ENCODE data around the gene IGFBP5.
A peak's percentile ranks its signal among the peaks of the same experiment; 100 is the strongest.

Gene IGFBP5, protein sequence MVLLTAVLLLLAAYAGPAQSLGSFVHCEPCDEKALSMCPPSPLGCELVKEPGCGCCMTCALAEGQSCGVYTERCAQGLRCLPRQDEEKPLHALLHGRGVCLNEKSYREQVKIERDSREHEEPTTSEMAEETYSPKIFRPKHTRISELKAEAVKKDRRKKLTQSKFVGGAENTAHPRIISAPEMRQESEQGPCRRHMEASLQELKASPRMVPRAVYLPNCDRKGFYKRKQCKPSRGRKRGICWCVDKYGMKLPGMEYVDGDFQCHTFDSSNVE

DNA sequence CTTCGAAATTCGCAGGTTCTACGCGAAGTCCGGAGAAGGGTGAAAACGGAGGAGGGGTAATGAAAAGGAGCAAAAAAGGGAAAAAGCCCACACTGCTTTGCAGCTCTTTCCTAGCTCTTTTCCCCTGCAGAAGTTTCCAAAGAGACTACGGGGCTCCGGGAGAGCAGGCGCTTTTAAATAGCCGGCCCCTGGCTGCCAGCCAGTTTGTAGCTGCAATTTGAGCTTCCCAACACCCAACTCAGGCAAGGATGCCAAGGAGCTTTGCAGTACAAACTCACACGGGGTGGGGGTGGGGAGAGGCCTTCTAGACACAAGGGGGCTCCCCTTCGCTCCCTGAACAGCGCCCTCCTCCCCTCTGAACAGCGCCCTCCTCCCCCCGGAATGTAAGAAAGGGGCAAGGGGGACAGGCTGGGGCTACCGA, at the start of gene IGFBP5:
IGFBP5 (minus strand) TSS at position 149 of the 421 bp plus-strand sequence. CDS start 774 bp downstream, outside the sequence.
- peak; percentile 5 for DNase-seq

DNA sequence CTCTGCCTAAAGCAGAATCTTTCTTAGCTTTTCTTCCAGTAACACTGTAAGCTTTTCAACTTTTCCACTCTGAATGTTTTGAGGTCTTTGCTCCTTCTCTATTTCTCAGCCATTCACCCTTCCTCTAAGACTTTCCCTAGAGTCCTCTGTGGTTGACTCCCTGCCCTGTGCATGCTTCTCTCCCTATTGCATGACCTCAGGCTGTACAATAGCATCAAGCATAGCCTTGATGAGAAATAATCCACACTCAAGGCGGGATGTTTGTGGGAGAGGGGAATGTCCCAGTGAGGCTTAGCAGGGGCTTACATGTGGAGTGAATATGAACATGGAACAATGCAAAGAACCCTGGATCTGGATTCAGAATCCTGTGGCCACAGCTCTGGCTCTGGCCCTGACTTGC, 48.4 kb upstream of the IGFBP5 start:
- DNase-seq = no peak

DNA sequence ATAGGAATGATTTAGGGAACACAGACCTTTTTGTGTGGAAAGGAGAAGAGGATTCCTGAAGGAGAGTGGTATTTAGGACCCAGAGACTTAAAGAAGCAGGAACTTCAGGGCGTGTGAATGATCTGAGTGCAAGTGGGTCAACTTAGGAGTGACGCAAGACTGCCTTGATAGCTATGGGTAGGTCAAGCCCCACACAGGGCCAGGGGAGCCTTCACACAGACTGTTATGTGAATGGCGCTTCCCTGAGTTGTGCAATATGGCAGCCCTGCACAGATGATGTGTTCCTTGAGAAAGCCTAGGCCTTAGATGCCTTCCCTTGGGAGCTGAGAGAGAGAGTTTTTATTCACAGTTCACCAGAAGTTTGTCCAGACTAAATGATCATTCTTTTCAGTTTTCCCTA, 47.1 kb upstream of the IGFBP5 start:
- no peak for DNase-seq

DNA sequence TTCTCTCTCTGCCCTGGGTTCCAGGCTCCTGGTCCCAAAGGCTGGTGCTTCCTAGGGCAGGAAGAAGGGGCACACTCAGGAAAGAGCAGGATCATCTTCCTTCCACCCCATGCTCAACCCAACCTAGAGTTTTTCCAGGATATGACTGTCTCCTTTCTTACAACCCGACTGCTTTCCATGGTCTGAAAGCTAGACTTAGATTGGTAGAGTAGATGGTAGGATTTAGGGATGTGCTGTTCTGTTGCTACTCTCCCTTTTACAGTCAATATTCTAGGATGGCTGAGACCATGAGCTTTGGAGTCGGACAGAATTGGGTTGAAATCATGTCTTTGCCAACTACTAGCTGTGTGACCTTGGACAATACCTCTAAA, 45.9 kb upstream of the IGFBP5 start:
- DNase-seq = no peak

DNA sequence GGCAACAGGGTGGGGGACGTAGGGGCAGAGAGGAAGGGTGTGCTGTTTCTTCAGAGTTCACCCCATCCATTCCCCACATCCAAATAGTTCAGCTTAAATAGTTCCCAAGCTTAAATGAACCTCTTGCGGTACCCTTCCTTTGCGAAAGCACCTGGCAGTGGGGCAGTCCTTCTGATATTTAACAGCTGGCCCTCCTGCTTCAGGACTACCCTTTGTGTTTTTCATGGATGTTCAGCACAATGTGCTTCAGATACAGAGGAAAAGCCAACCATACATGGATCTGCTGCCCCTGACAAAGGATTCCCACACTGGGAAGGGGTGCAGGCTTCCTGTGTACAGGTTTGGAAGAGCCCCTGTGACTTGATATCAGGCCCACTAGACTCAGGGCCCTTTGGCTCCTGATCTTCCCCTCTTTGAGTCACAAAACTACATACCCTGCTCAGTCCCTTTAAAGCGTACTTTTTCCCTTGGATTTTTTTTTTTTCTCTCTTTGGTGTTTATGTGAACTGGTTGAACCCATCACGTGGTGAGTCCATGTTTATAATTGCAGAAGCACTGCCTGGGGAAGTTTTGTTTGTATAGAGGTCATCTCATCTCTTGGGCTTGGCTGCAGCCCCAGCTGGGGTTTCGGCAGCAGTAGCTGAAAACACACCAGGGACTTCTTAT, 45.3 kb upstream of the IGFBP5 start:
- no peak for DNase-seq

DNA sequence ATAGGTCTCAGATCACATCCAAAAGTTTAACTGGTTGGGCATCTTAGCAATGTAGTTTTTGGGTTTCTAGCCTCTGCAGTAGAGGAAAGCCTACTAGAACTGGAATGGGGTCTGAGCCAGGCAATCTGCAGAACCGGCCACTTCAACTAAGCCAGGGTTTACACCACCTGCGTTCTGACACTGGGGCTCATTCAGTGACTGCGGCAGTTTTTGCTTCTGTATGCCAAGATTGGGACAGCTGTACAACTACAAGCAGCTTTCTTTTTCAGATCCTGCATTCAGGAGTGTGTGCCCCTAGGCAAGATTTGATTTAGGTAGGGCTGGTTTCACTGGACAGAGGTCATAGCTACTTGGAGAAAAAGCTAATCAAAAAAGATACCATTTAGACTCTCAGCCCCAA, 43.7 kb upstream of the IGFBP5 start:
- no peak for DNase-seq

DNA sequence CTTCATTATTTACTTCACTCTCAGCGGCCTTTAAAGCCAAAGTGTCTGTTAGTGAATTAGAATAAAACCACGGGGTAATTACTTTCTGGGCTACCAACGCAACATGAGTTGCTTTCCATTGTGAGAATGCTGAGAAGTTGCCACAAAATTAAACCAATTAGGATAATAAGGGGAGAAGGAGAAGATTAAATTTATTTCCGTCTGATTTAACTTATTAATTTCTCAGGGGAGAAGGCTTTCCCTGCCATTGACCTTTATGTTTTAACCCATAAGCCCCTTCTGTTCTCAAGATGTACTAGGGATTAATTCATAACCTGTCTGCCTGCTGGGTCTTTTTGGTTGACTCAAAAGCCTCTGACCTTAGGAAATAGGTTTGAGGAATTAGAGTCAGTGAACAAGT, 42.3 kb upstream of the IGFBP5 start:
- no peak for DNase-seq

DNA sequence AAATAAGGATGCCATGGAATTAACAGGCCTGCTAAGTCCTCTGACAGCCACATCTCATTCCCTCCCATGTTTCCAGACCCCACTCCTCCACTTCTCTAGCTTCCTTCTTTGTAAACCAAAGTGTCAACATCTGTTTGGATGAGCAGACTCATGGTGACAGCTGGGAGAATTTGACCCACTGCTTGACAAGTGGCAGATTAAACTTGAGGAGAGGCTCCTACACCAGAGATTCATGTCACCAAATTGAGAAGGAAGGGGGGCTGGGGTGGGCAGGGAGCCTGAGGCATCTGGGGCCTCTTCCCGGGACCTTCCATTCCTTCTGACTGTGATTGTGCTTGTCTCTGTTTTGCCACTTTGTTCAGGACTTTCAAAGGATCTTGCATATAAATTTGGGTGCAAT, 41.0 kb upstream of the IGFBP5 start:
- DNase-seq = no peak

DNA sequence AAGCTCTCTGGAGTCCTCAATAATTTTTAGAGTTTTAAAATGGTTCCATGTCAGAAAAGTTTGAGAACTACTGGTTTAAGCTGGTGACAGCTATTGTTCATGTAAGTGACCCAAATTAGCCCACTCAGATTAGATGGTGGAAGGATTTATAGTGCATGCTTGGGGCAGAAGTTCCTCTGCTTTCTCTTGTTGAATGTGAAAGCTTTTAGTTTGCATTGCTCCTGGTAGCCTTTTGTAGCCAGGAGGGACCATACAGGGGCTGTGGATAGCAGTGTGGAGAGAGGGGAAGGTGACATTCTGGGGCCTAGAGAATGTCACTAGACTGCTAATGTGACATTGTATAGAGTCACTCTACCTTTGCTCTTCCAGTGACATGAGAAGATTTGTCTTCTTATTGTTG, 40.3 kb upstream of the IGFBP5 start:
- no peak for DNase-seq

DNA sequence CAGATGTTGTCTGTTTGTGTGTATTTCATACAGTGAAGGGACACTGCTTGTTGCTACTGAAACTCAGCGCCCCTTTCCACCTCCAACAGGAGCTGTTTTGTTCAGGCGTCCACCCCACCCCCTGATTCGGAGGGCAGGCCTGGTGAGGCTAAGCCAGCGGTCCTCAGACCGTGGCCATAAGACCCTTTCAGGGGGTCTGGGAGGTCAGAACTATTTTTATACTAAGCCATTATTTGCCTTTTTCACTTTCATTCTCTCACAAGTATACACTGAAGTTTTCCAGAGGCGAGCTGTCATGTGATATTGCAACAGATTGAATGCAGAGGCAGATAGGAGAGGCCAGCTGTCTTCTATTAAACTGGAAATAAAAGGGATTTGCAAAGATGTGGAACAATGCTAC, 39.7 kb upstream of the IGFBP5 start:
- no peak for DNase-seq

DNA sequence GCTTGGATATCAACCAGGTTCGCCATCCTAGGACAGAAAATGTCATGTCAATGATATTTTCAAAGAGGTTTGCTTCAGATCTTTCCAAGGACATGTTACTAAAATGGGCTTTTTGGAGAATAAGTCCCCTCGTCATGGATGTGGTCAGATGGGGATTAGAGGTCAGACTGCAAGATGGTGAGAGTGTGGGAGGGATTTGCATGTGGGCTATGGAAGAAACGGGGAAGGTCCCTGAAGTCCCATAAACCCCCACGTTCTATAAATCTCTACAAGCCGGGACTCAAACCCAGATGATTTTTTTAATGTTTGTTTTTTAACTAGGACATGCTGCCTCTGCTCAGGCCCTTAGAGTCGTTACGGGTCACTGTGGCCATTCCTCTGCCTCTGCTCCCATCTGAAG, 37.7 kb upstream of the IGFBP5 start:
- DNase-seq = no peak

DNA sequence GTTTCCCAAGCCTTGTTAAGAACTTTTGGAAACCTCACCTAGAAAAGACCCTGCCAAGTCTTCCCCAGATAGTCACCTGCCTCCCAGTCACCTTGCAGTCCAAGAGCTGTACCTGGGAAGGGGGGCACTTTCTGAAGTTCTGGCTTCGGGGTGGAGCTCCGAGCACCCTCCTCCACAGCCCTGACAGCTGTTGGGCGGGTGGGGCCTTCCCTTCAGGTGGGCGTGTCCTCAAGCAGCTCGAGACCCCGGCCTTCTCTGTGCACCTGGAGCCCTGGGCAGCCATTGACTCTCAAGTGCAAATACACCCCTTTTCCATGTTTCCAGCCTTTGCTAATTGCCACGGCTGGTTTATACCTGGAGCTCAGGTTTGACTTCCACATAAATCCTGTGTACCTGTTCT, 37.0 kb upstream of the IGFBP5 start:
- no peak for DNase-seq

DNA sequence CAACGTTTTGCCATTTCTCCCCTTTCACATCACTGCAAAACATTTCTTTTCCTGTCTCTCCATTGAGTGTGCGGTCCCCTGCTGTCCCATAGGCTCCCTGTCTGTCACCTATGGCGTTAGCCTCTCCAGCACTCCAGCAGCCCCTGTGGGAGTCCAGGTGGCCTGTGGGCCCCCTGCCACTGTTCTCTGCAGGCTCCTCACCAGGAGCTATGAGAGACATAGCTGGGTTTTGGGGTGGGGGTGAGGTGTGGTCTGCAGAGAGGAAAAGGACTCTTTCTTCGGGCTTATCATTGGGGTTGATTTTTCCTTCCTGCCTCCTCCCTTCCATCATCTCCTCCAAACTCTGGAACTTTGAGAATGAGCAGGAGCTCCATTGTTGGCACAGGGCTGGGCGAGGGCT, 36.1 kb upstream of the IGFBP5 start:
- DNase-seq = no peak

DNA sequence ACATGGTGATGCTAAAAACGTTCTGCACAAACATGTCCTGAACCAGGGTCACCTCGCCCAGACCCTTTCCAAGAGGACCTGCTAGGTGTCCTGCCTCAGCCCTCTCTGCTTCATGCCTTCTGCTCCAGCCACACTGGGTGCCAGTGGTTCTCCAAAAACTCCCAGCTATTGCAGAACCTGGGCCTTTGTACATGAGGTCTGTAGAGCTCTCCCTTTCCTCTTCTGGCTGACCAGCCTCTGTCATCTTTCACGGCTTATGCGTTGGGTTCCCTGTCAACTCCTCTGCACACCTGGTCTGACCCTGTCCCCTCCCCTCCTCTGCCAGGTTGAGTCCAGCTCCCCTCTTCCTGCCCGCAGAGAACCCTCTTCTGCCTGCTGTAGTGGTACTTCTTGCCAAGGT, 35.5 kb upstream of the IGFBP5 start:
- no peak for DNase-seq

DNA sequence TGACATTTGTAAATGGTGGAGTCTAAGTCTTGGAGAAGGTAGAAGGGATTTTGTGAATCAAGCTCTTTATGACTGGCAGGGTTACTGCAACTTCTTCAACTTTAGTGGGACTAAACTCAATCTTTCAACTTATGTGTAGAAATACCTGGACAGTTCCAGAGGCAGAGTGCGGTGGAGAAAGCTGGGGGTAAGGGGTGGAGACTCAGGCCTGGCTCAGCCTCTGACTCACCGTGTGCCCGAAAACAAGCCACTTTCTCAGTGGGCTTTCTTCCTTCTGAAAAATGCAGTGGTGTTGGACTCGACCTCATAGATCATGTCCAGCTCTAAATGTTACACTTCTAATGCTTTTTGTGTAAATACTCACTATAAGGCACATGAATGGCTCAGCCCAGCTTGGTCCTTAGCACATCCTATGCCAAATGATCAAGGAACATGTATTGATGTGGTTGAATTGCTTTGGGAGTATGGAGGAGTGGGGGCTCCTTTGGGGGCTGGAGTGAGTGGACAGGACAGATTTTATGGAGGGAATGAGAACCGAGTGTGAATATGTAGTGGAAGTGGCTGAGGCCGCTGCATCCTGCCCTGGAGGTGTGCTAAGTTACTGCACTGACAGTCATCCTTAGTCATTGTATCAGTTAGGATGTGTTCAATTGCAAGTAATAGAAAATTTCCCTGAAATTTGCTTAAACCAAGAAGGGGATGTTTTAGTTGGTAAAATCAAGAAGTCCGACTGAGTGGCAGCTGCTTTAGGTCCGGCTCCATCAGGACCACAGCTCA, 32.2 kb upstream of the IGFBP5 start:
- DNase-seq = no peak

DNA sequence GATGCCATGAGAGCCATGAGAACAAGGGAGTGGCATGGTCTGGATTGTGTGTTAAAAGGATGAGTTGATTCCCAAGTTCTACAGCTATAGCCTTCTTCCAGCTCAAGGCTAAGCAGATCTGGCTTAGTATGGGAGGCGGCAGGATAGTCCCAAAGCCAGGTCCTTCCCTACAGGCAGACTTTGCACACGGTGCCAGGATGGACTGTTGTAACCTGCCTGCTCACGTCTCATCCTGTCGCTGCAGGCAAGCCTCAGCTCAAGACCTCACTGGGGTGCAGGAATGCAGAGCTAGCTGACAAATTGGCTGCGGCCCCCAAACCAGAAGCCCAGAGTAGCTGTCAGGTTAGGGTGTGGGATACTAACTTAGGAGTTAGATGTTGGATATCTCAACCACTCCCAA, 28.8 kb upstream of the IGFBP5 start:
- DNase-seq = no peak

DNA sequence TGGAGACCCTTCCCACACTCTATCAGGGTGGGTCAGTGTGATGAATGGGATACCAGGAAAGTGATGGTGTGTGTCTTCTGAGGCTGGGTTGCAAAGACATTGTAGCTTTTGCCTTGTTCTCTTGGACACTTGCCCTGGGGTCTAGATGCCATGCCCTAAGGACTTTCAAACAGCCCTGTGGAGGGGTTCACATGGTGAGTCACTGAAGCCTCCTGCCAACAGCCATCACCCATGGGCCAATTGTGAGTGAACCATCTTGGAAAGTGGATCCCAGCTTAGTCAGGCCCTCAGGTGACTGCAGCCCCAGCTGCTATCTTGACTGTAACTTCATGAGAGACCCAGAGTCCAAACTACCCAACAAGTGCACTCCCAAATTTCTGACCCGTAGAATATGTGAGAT, 25.8 kb upstream of the IGFBP5 start:
- no peak for DNase-seq

DNA sequence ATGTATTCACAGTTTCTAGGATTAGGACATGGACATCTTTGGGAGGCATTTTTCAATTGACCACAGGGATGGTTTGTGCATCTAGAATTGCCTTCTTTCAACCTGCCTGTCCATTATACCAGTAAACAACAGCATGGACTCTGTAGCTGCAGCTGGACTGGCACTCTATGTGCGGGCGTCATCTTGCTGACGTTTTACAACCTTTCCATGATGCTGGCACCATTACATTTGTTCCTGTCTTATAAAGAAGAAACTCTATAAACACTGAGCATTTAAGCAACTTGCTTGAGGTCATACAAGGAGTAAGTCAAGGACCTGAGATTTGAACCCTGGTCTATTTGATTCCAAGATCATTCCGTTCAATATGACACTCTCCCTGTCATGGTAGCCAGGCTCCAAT, 25.4 kb upstream of the IGFBP5 start:
- no peak for DNase-seq

DNA sequence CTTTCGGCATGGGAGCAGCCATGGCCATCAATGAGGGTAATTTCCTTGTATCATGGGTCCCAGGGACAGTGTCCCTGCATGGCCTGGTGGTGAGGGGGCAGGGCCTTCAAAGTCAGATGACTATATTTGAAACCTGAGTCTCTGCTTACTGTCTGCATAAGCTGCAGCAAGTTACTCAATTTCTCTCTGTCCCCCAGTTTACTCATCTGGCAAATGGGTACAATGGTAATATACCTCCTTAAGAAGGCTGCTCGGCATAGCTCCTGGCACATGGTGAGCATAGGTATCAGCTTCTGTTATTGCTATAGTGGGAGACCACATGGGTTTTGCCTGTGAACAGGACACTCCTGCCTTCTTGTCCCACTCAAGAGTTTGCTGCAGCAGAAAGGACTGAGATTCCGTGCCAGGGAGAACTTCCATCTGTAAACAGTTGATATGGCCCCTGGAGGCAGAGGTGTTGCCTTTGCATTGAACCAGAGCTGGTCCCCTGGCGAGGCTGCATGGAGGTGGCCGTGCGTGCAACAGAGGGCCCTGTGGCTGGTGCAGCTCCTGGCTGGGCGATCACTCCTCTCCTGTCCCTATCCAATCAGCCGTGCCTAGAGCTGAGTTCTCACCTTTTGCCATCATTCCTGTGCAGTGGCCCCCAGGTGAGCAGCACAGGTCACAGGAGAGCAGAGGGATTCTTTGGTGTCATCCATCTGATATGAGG, 22.7 kb upstream of the IGFBP5 start:
- DNase-seq = no peak

DNA sequence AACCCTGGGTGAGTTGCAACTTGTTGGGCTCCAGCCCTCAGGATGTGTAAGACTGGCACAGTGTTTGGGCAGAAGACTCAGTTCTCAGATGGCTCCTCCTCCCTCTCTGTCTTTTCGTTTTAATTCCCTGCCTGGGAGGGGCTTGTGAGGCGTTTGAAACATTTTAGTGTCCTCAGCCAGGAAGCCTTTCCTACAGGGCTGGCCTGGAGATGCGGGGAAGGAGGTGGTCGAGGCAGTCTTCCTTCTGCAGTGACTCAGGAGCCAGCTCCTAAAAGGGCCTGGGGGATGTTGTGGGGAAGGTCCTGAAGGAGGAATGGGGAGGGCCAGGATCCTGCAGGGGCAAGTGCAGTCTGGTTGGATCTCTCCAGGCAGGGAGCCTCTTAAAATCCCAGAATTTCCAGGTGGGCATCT, 22.1 kb upstream of the IGFBP5 start:
- DNase-seq = no peak

DNA sequence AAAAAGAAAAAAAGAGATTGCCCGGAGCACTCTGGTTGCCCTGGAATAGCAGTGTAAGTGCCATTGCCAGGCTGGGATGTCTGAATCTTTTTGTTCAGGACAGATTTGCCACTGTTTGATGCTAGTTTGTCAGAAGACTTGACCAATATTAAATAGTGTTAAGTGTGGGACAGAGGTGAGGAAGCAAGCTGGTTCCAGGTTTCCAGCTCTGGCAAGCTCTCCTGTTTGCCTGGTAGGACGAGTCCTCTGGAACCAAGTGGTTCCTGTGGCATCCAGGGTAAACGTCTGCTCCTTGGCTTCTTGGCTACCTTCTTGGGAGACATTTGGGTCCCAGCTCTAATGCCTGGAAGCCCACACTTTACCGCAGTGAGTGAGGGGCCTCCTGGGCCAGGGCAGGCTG, 20.8 kb upstream of the IGFBP5 start:
- DNase-seq = no peak

DNA sequence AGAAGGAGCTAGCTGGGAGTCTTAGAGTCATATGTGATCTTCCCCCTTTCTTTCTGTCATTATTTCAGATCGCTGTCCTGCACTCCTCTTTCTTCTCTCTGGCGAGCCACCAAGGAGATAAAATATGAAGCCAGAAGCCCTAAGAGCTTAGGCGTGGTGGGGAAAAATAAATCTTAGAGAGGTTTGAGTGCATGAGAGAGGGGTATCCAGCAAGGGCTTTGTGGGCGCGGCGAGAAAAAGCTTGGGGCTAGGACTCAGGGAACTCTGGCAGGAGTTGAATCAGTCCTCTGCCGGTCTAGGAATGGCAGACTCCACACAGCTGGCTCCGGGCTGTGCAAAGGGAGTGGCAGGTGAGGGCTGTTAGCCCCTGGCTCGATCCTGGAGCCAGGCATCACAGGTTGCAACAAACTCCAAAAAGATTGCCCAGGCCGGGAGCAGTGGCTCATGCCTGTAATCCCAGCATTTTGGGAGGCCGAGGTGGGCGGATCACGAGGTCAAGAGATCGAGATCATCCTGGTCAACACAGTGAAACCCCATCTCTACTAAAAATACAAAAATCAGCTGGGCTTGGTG, 20.1 kb upstream of the IGFBP5 start:
- DNase-seq = no peak

DNA sequence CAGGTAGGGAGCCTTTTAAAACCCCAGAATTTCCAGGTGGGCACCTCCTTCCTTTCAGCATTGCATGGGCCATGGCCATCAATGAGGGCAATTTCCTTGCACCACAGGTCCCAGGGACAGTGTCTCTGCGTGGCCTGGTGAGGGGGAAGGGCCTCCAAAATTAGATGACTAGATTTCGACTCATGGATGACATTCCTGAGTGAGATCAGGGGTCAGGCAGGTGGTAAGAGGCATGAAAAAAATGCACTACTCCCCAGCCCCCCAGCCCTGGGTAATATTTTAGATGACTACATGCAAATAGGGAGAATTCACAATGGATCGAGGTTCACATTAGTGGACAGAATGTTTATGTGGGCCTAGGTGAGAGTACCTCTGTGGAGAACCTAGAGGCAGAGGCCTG, 19.0 kb upstream of the IGFBP5 start:
- no peak for DNase-seq
